Fibroblast of skin of right biceps (primary cell): ENCODE results near the gene DCK.
"Not testable (repeated sequence)": the region's sequence is repeated elsewhere in the genome, so short reads cannot be mapped to it uniquely, and the experiment has no call there.

Experiments
- DNase-seq: peaks from one replicate; pipeline ENCODE4 v3.0.0-alpha.2; 2013

The DCK gene

DNA sequence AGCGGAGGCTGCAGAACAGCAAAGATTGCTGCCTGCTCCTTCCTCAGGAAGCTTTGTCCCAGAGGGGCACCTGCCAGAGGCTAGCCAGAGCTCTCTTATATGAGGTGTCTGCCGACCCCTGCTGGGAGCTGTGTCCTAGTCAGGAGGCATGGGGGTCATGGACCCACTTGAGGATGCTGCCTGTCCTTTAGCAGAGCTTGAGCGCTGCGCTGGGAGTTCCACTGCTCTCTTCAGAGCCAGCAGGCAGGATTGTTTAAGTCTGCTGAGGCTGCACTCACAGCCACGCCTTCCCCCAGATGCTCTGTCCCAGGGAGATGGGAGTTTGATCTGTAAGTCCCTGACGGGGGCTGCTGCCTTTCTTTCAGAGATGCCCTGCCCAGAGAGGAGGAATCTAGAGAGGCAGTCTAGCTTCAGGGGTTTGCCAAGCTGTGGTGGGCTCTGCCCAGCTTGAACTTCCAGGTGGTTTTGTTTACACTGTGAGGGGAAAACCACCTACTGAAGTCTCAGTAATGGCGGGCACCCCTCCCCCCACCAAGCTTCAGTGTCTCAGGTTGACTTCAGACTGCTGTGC, 10.9 kb downstream of the DCK start:
- no peak for DNase-seq

- not testable (repeated sequence) for DNase-seq
Measured at GRCh38 chr4:71005025-71005424, 11.6 kb downstream of the DCK start.

- no peak for DNase-seq
Measured at GRCh38 chr4:71006203-71006907, 12.9 kb downstream of the DCK start.

GRCh38 chr4:71008196-71008595, 14.7 kb downstream of the DCK start:
- DNase-seq: no peak

DNA sequence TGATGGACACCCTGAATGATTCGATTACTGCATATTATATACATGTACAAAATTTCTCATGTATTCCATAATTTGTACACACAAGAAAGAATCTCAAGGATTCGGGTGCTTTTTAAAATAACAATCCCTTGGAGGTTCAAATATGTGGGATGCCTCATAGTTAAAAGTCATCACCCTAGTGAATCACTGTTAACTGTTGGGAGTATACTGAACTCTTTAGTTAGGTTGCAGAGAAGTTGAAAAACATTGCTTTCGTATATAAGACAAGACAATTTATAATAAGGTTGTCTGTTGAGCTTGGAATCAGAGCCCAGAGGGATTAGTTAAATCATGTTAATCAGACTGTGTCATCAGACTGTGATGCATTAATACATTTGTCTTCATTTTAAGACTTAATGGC, 15.6 kb downstream of the DCK start:
- peak; percentile 82 for DNase-seq

DNA sequence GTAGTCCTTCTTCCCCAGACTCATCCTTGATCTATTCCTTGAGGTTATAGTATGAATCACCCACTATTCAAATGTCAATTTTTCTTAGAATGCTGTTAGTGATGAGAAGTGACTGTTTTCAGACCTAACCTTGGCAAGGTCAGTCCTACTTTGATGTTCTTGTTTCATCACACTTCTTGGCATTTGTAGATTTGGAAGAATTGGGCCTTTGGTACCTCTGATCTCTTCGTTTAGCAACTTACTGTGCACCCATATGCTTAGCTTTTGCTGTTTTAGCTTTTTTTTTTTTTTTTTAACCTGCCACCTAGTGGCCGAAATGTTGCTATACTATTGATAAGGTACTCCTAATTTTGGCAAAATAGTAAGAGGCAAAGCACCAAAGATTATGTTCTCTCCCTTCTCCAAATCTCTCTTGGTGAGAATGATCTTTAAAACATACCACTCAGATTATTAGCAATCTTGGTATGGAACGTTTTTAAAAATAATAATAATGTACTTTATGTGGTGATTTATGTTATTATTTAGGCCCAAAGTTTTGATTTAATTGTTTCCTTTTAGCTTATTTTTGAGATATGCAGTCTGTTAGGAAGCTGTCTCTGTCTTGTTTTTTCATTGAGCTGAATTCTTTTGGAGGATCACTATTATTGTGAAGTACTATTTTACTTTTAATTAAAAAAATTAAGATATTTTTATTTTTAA, 16.6 kb downstream of the DCK start:
- DNase-seq: peak; percentile 73

DNA sequence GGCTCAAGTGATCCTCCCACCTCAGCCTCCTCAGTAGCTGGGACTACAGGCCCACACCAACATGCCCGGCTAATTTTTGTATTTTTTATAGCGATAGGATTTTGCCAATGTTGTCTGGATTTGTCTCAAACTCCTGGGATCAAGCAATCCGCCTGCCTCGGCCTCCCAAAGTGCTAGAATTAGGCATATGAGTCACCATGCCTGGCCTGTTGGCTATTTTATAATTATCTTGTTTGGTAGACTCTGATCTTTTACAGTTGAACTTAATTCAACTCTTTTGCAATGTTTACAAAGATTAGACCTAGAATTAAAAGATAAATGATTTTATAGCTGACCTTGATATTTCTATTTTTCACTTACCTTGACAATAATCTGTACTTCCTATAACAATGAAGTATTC, 18.0 kb downstream of the DCK start:
- no peak for DNase-seq

GRCh38 chr4:71017391-71017790, 23.9 kb downstream of the DCK start:
- DNase-seq: not testable (repeated sequence)

DNA sequence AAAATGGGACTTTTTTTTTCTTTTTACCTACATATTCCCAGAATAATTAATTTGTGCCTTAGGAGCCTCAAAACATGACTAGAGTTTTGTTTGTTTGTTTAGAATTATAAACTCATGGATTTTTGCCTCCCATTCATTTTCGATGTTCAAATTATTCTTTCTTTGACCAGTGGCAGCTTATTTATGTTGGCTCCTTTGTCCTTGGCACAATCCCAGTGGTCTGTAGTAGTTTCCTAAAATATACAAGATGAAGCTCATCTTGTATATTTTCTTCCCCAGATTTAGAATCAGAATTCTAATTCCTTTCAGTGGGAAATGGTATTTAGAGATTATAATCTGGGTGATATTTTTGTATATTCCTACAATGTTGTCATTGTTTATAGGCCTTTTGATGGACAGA, 27.2 kb downstream of the DCK start:
- no peak for DNase-seq

- DNase-seq: no peak
Measured at GRCh38 chr4:71025654-71026053, 32.2 kb downstream of the DCK start.

- DNase-seq: peak; percentile 90
Measured at GRCh38 chr4:71026086-71026485, 32.6 kb downstream of the DCK start.

GRCh38 chr4:71027611-71028010, 34.2 kb downstream of the DCK start:
- no peak for DNase-seq

- DNase-seq: no peak
Measured at GRCh38 chr4:71029504-71029903, 36.1 kb downstream of the DCK start.

GRCh38 chr4:71032106-71032505, 38.7 kb downstream of the DCK start:
- DNase-seq: peak; percentile 94

DNA sequence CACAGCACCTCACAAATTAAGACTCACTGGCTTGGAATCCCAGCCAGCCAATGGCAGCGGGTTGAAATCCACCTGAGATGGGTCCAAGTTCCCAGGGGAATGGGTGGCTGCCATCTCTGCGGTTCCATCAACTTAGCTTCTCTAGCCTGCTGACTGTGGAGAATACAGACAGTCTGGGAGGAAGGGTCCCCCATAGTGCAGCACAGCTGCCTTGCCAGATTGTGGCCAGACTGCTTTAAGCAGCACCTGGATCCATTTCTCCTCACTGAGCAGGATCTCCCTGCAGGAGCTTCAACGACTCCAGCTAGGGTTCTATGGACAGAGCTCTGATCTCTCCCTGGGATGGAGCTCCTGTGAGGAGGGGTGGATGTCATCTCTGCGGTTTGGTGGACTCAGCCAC, 51.8 kb downstream of the DCK start:
- DNase-seq: no peak

GRCh38 chr4:71049395-71049794, 55.9 kb downstream of the DCK start:
- DNase-seq: no peak

GRCh38 chr4:71050809-71051208, 57.4 kb downstream of the DCK start:
- DNase-seq: peak; percentile 3

DNA sequence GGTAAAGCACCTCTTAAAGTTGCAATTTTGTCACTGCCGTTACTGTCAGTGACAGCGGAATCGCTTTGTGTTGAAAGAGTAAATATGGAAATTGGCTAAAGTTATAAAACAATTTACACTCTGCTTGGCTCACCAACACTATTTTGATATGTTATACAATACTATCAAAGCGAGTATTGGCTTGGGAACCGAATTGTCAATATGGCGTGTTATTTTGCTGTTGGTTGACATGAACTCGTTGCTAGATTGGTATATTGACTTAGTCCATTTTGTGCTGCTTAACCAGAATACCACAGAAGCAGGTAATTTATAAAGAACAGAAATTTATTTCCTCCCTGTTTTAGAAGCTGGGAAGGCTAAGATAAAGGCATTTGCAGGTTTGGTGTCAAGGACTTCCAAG, 58.6 kb downstream of the DCK start:
- DNase-seq: no peak

DNA sequence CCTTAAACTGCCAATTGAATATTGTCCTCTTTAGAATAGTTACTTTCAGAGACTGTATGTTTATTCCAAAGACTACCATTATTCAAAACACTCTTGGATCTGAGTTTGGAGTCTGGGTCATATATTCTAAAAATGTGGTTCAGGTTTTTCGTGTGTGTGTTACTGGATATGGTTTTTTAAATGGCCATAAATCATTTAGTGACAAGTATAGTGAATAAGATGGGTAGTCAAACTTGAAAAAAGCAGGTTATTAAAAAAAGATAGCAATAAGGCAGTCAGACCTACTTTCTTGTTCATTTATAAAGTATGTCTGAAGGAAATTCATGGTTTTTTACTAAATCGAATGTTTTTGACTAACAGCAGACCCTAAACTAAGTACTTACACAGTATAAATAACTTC, 59.3 kb downstream of the DCK start:
- no peak for DNase-seq

DNA sequence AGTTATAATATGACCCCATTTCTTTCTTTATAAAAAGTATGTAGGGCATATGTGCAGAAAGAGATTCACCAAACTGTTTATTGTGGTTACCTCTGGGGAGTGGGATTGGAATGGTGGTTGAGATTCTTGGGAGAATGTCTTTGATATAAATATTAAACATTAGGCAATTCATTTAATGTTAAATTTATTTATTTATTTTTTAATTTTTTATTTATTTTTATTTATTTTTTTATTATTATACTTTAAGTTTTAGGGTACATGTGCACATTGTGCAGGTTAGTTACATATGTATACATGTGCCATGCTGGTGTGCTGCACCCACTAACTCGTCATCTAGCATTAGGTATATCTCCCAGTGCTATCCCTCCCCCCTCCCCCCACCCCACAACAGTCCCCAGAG, 60.2 kb downstream of the DCK start:
- DNase-seq: not testable (repeated sequence)

GRCh38 chr4:71059573-71059972, 66.1 kb downstream of the DCK start:
- DNase-seq: not testable (repeated sequence)

DNA sequence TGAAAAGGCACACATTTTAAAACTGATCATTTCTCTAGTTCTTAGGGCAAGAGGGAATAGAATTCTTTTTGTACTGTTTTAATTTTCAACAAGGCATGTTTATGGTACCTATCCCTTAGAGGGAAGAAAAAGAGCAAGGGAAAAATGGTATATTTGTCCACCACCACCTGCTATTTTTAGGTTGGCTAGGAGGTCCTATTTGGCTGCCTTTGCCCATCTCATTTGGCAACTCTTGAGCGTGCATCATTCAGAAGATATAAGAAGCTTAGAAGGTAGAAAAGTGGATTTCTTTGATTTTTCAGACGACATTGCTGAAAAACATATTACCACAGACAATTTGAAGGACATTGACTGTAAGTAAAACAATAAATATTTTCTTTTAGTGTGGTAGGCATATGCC, 69.0 kb downstream of the DCK start:
- DNase-seq: no peak

- DNase-seq: no peak
Measured at GRCh38 chr4:71063711-71064110, 70.3 kb downstream of the DCK start.

- no peak for DNase-seq
Measured at GRCh38 chr4:71064521-71064920, 71.1 kb downstream of the DCK start.
